HepG2 (cell line): ENCODE measurements around the gene SDK2. TPM values are rescaled to one million over a fixed set of nuclear protein-coding genes. Genes with fewer than 3 reads are reported as not detected.

Experiments
- ATAC-seq: fragments of 200-7000 bp; cut with Tn5 transposase; 3 replicates; pipeline ENCODE4 v1.9.1; 2020; ENCODE audit warnings: mild to moderate bottlenecking, moderate library complexity
- BruUV-seq: library from RNA; stranded (reverse); fragments of 400-500 nt; replicated peaks from 2 replicates; lab custom pipeline; 2021; lab: Mats Ljungman, UMichigan
- CTCF ChIA-PET: fragments of 300-600 bp; formaldehyde crosslinking; extraction: SDS; loops from one replicate; lab custom pipeline; 2021; ENCODE audit warnings: low total read pairs, inconsistent platforms, low intra/inter-chr PET ratio; lab: Yijun Ruan, JAX
- POLR2A ChIA-PET: fragments of 350-600 bp; sonication (Branson Sonifier 250); formaldehyde crosslinking; loops from one replicate; lab custom pipeline; 2020; ENCODE audit warnings: antibody characterized with exemption, inconsistent platforms; lab: Yijun Ruan, JAX
- DNase-seq: peaks from one replicate; pipeline ENCODE4 v3.0.0-alpha.2; 2015; ENCODE audit warnings: low spot score
- FAIRE-seq: peaks from 3 replicates; lab custom pipeline; 2011; peaks lifted over from hg19 to GRCh38; lab: Jason Lieb, UNC
- H2AFZ ChIP-seq: one replicate; pipeline ENCODE4 v1.6.1; 2011; ENCODE audit warnings: low read length, inconsistent platforms
- H3K27ac ChIP-seq: fragments of 300-600 bp; 3 replicates; pipeline ENCODE4 v1.8.0; 2011; ENCODE audit warnings: mixed run types, mild to moderate bottlenecking, mixed read lengths, low read length, inconsistent platforms; ENCODE audit not compliant: insufficient read depth; ENCODE audit errors: extremely low read length
- H3K27me3 ChIP-seq, 2 experiments: fragments of 200-600 bp in 1 of 2; 2 replicates in 1 of 2; 3 replicates in 1 of 2; pipeline versions ENCODE4 v1.6.0 to v1.8.0; 2011; ENCODE audit warnings: low read length in 2 of 2, mild to moderate bottlenecking in 2 of 2, moderate library complexity in 2 of 2, inconsistent platforms in 1 of 2; ENCODE audit not compliant: insufficient read depth in 2 of 2, control insufficient read depth in 1 of 2
- H3K36me3 ChIP-seq, 2 experiments: fragments of 200-600 bp in 1 of 2; replicated peaks in 1 of 2; 2 replicates in 1 of 2; 3 replicates in 1 of 2; pipeline versions ENCODE4 v1.5.1 to v1.8.0; 2011; ENCODE audit warnings: low read length in 2 of 2, inconsistent platforms in 1 of 2; ENCODE audit not compliant: insufficient read depth in 2 of 2, control insufficient read depth in 1 of 2
- H3K4me1 ChIP-seq: 2 replicates; pipeline ENCODE4 v1.5.1; 2012; ENCODE audit warnings: low read length, inconsistent platforms; ENCODE audit not compliant: insufficient read depth
- H3K4me2 ChIP-seq: 2 replicates; pipeline ENCODE4 v1.6.0; 2011; ENCODE audit warnings: low read depth, low read length, inconsistent platforms
- H3K4me3 ChIP-seq, 3 experiments: fragments of 200-600 bp in 1 of 3; sonication (generic), shearing (Covaris generic) in 1 of 3; replicated peaks in 1 of 3; 2 replicates each; pipeline ENCODE4 v1.5.1; 2011 to 2016; ENCODE audit warnings: low read length in 3 of 3, inconsistent platforms in 2 of 3, low read depth in 2 of 3, mild to moderate bottlenecking in 2 of 3, control low read depth in 1 of 3, mixed read lengths in 1 of 3; ENCODE audit not compliant: insufficient read depth in 1 of 3
- H3K79me2 ChIP-seq: one replicate; pipeline ENCODE4 v1.6.1; 2011; ENCODE audit warnings: low read length, inconsistent platforms; ENCODE audit not compliant: insufficient read depth
- H3K9ac ChIP-seq: 2 replicates; pipeline ENCODE4 v1.6.0; 2011; ENCODE audit warnings: mild to moderate bottlenecking, low read depth, low read length, inconsistent platforms; ENCODE audit not compliant: insufficient read depth
- H3K9me3 ChIP-seq: 2 replicates; pipeline ENCODE4 v1.5.1; 2012; ENCODE audit warnings: mild to moderate bottlenecking, low read length
- H4K20me1 ChIP-seq: 2 replicates; pipeline ENCODE4 v1.6.0; 2011; ENCODE audit warnings: inconsistent platforms, mild to moderate bottlenecking, low read length, moderate library complexity; ENCODE audit not compliant: insufficient read depth
- CC2D1A ChIP-seq: sonication (generic); formaldehyde crosslinking; IDR thresholded peaks from 2 replicates; pipeline ENCODE4 v1.8.1; 2023; ENCODE audit warnings: mild to moderate bottlenecking, missing genetic modification reagents
- HMG20B ChIP-seq: conservative IDR thresholded peaks from 2 replicates; pipeline ENCODE4 v1.6.1; 2016; ENCODE audit warnings: missing genetic modification reagents, missing compliant biosample characterization
- IKZF1 ChIP-seq: fragments of 450-650 bp; IDR thresholded peaks from 2 replicates; pipeline ENCODE4 v1.7.1; 2016
- JUND ChIP-seq: sonication (generic); formaldehyde crosslinking; IDR thresholded peaks from 2 replicates; pipeline ENCODE4 v1.8.0; 2022; ENCODE audit warnings: mild to moderate bottlenecking, missing genetic modification reagents
- KAT7 ChIP-seq: IDR thresholded peaks from 2 replicates; pipeline ENCODE4 v1.6.1; 2018; ENCODE audit warnings: borderline replicate concordance, missing compliant biosample characterization
- KDM6A ChIP-seq: IDR thresholded peaks from 2 replicates; pipeline ENCODE4 v1.6.1; 2016; ENCODE audit warnings: low read depth
- MAFK ChIP-seq, 2 experiments: IDR thresholded peaks in 1 of 2; conservative IDR thresholded peaks in 1 of 2; 2 replicates each; pipeline ENCODE4 v1.6.1; 2011; ENCODE audit warnings: improper control_type of control experiment in 2 of 2, low read length in 2 of 2
- RFXAP ChIP-seq: sonication (generic); formaldehyde crosslinking; IDR thresholded peaks from 2 replicates; pipeline ENCODE4 v1.4.0; 2020; ENCODE audit warnings: missing genetic modification reagents, borderline replicate concordance
- SALL2 ChIP-seq: sonication (generic); formaldehyde crosslinking; IDR thresholded peaks from 2 replicates; pipeline ENCODE4 v1.8.1; 2023; ENCODE audit warnings: mild to moderate bottlenecking, missing genetic modification reagents, inconsistent platforms
- SNAI1 ChIP-seq: sonication (generic); formaldehyde crosslinking; IDR thresholded peaks from 2 replicates; pipeline ENCODE4 v1.5.0; 2020; ENCODE audit warnings: mild to moderate bottlenecking, missing genetic modification reagents, borderline replicate concordance
- SOX6 ChIP-seq, 2 experiments: fragments of 450-650 bp in 1 of 2; sonication (generic) in 1 of 2; formaldehyde crosslinking in 1 of 2; IDR thresholded peaks; 2 replicates each; pipeline versions ENCODE4 v1.4.0 to v1.6.1; 2017 to 2020; ENCODE audit warnings: antibody characterized with exemption in 1 of 2, mild to moderate bottlenecking in 1 of 2, missing genetic modification reagents in 1 of 2
- SP4 ChIP-seq: sonication (generic); formaldehyde crosslinking; IDR thresholded peaks from 2 replicates; pipeline ENCODE4 v1.8.1; 2023; ENCODE audit warnings: mild to moderate bottlenecking, missing genetic modification reagents
- SYNCRIP ChIP-seq: fragments of 200-400 bp; formaldehyde crosslinking; IDR thresholded peaks from 2 replicates; pipeline ENCODE4 v1.6.1; 2018; ENCODE audit warnings: mild to moderate bottlenecking, low read depth, low read length; ENCODE audit not compliant: insufficient read depth
- TBX3 ChIP-seq: fragments of 450-650 bp; IDR thresholded peaks from 2 replicates; pipeline ENCODE4 v1.6.1; 2017; ENCODE audit warnings: antibody characterized with exemption, mild to moderate bottlenecking, inconsistent platforms, borderline replicate concordance
- ZNF446 ChIP-seq: sonication (generic); formaldehyde crosslinking; IDR thresholded peaks from 2 replicates; pipeline ENCODE4 v1.5.0; 2020; ENCODE audit warnings: mild to moderate bottlenecking, missing genetic modification reagents
- ZNF772 ChIP-seq: sonication (generic); formaldehyde crosslinking; IDR thresholded peaks from 2 replicates; pipeline ENCODE4 v1.5.0; 2020; ENCODE audit warnings: mild to moderate bottlenecking, missing genetic modification reagents
- WGBS: methylation state at CpG from one replicate; pipeline ENCODE4 v1.1.6; 2017; ENCODE audit warnings: low lambda C conversion rate; 5-methylcytosine and 5-hydroxymethylcytosine counted together
- in situ Hi-C: cut with HindIII; loops from 2 replicates; pipeline ENCODE4 v1.10.0; 2017; ENCODE audit warnings: low pct_unique_long_range_greater_than_20kb; ENCODE audit not compliant: extremely low pct_ligation_motif_present
- intact Hi-C: fragments of 100-400 bp; cut with micrococcal nuclease; formaldehyde crosslinking; loops from one replicate; pipeline ENCODE4 v1.10.0; 2022; ENCODE audit not compliant: unreplicated experiment
- polyA plus RNA-seq, 8 experiments: library from polyadenylated mRNA; depleted of rRNA in 3 of 8; stranded (reverse) in 7 of 8; unstranded in 1 of 8; fragments of >200 nt; fragmentation: Illumina TruSeq in 4 of 8; extraction: Trizol in 4 of 8; gene quantifications; 2 replicates each; pipeline versions ENCODE4 v1.2.1 to v1.2.3, GENCODE V29; 2011 to 2016; ENCODE audit warnings: low read depth in 4 of 8, missing spikeins in 1 of 8, mixed read lengths in 1 of 8; ENCODE audit not compliant: insufficient read depth in 1 of 8
- total RNA-seq, 5 experiments: library from RNA; depleted of rRNA; stranded (reverse); fragments of >200 nt; fragmentation: Illumina TruSeq; extraction: Trizol; gene quantifications; 2 replicates each; pipeline ENCODE4 v1.2.3, GENCODE V29; 2016; ENCODE audit warnings: low read depth in 1 of 5
- TF ChIP-seq, protein P1 (sequence below): sonication (generic); formaldehyde crosslinking; IDR thresholded peaks from 2 replicates; pipeline ENCODE4 v1.4.0; 2020; ENCODE audit warnings: mild to moderate bottlenecking, missing genetic modification reagents

Gene SDK2
- total and polyA plus RNA-seq, 2 of the 13 experiments (the other 11 are each of a cell fraction or from before 2014, with no cell fraction given) = not detected

DNA sequence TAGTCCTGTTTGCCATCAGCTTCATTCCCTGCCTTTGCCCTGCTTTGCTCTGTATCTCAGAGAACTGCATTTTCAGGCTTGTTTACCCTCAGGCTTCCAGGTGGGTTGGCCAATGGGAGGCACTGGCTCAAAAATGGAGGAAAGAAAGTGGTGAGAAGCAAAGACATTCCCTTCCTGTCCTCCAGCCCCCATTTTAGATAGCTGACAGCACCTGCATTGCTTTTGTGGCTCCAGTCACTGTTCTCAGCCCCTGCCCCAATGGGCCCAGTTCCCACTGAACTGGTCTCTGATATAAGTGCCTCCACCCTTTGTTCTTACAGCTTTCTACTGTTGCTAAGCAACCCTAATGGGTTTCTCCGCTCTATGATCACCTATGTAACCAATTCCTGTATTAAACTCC lies 19.4 kb upstream of the SDK2 start:
- H3K4me3 ChIP-seq = no peak overlapping the region
- no peak overlapping the region for H3K9ac ChIP-seq
- in situ Hi-C loops (no loop called here), intact Hi-C loops (no loop called here)
- no peaks in the 10 kb centered on the region for H3K9me3 ChIP-seq
- H3K27me3 ChIP-seq = peaks cover 0 to 16% of the 10 kb centered on the region in 2 experiments; a peak in 3 of 5 replicates
- no TSS peak for BruUV-seq
- FAIRE-seq (no peak), DNase-seq (no peak), ATAC-seq (no peak)
- H3K4me2 ChIP-seq = no peak overlapping the region
- no peaks in the 10 kb centered on the region for H4K20me1 ChIP-seq
- H3K4me1 ChIP-seq = no peaks in the 10 kb centered on the region
- H3K27ac ChIP-seq = no peak overlapping the region
- H3K36me3 ChIP-seq = no peaks in the 10 kb centered on the region
- no peaks in the 10 kb centered on the region for H3K79me2 ChIP-seq
- POLR2A ChIA-PET = no interaction called here
- no peak for TF ChIP-seq CC2D1A (CRISPR knock-in tag)
- TF ChIP-seq HMG20B (CRISPR knock-in tag) = no peak
- TF ChIP-seq TBX3 = no peak
- TF ChIP-seq, protein P1, sequence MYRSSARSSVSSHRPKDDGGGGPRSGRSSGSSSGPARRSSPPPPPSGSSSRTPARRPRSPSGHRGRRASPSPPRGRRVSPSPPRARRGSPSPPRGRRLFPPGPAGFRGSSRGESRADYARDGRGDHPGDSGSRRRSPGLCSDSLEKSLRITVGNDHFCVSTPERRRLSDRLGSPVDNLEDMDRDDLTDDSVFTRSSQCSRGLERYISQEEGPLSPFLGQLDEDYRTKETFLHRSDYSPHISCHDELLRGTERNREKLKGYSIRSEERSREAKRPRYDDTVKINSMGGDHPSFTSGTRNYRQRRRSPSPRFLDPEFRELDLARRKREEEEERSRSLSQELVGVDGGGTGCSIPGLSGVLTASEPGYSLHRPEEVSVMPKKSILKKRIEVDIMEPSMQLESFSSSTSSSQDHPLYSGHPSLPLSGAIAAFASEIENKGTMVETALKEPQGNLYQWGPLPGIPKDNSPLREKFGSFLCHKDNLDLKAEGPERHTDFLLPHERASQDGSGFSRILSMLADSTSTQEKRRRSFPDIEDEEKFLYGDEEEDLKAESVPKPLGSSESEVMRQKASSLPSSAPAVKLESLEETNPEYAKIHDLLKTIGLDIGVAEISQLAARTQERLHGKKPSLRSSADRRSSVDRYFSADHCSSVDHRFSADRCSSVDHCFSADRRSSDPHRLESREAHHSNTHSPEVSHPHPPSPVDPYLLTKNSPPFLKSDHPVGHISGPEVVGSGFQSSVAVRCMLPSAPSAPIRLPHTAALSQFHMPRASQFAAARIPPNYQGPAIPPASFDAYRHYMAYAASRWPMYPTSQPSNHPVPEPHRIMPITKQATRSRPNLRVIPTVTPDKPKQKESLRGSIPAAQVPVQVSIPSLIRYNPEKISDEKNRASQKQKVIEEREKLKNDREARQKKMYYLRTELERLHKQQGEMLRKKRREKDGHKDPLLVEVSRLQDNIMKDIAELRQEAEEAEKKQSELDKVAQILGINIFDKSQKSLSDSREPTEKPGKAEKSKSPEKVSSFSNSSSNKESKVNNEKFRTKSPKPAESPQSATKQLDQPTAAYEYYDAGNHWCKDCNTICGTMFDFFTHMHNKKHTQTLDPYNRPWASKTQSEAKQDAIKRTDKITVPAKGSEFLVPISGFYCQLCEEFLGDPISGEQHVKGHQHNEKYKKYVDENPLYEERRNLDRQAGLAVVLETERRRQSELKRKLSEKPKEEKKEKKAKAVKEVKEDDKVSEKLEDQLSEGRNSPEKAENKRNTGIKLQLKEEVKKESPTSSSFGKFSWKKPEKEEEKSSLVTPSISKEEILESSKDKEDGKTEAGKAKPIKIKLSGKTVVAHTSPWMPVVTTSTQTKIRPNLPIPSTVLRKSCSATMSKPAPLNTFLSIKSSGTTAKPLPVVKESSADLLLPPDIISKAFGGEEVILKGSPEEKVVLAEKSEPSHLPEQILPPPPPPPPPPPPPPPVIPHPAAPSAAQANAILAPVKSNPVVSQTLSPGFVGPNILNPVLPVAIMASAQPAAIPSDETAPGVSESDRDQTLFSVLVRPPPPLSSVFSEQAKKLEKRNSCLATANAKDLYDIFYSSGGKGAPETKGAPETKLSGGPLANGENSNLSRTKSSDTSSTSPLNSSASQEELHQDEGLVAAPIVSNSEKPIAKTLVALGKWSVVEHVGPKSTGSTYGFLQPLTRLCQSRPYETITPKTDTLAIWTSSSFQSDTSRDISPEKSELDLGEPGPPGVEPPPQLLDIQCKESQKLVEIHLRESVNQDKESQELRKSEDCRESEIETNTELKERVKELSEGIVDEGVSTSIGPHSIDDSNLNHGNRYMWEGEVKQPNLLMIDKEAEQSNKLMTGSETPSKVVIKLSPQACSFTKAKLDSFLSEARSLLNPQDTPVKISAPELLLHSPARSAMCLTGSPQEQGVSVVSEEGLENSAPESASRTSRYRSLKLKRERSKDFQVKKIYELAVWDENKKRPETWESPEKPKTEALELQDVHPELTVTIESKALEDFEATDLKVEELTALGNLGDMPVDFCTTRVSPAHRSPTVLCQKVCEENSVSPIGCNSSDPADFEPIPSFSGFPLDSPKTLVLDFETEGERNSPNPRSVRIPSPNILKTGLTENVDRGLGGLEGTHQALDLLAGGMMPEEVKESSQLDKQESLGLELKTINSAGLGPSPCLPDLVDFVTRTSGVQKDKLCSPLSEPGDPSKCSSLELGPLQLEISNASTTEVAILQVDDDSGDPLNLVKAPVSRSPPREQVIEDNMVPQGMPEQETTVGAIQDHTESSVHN (CRISPR knock-in tag) = no peak
- TF ChIP-seq KAT7 = no peak
- TF ChIP-seq SP4 (CRISPR knock-in tag) = no peak
- no peak for TF ChIP-seq MAFK (conservative IDR thresholded peaks at IDR 0.05 in 1 of 2, IDR thresholded peaks at IDR 0.05 in 1 of 2; ENCODE audit: low read length in 2 of 2)
- no peak for TF ChIP-seq KDM6A (CRISPR knock-in tag)
- no peak for TF ChIP-seq RFXAP (CRISPR knock-in tag)
- TF ChIP-seq SYNCRIP = no peak
- no peak for TF ChIP-seq ZNF446 (CRISPR knock-in tag)
- no peak for TF ChIP-seq SOX6 (IDR thresholded peaks at IDR 0.05)
- TF ChIP-seq SOX6 (CRISPR knock-in tag; IDR thresholded peaks at IDR 0.05) = no peak
- TF ChIP-seq JUND = no peak
- no peak for TF ChIP-seq SALL2 (CRISPR knock-in tag)
- no peak for TF ChIP-seq IKZF1
- no peak for TF ChIP-seq SNAI1 (CRISPR knock-in tag)
- TF ChIP-seq ZNF772 = no peak
- H2AFZ ChIP-seq = no peak overlapping the region
- CTCF ChIA-PET = no interaction called here
- 9% methylated on average over 1 of the region's 1 CpG for WGBS
